Measurements from ENCODE around the gene PCDH9.

GRCh38 chr13:66977161-66977560, 253.0 kb downstream of the PCDH9 start:
- no peak for TF ChIP-seq CTCF (IDR thresholded peaks at IDR 0.05)
- TF ChIP-seq POLR2A (IDR thresholded peaks at IDR 0.05), result no peak

All from thyroid gland (tissue), 4 donors.